ENCODE measurements around the gene CFAP73. TPM values are rescaled to one million over a fixed set of nuclear protein-coding genes. Genes with fewer than 3 reads are reported as not detected.

The CFAP73 gene
- total and polyA plus RNA-seq, 7 donors: 0.42 to 0.60 (median 0.46) TPM; not detected in 4

GRCh38 chr12:113165521-113166450 is 16.3 kb downstream of the CFAP73 start:
- Histone ChIP-seq H3K4me1 (peaks cover 0 to 5% (median 0%) of the 10 kb centered on the region in 4 donors), H3K27ac (no peak overlapping the region), H3K36me3 (peaks cover 68 to 100% (median 79%) of the 10 kb centered on the region in 4 donors), H3K27me3 (peaks cover 0 to 6% (median 0%) of the 10 kb centered on the region in 3 donors), H3K9me3 (no peaks in the 10 kb centered on the region), H3K4me3 (no peak overlapping the region)
- TF ChIP-seq POLR2A (IDR thresholded peaks at IDR 0.05) (no peak), CTCF (IDR thresholded peaks at IDR 0.05) (no peak), EP300 (IDR thresholded peaks at IDR 0.05) (no peak), POLR2AphosphoS5 (IDR thresholded peaks at IDR 0.05) (no peak)
- intact Hi-C loops (cut with DNase I): no loop called here
- WGBS, 2 donors: 93 to 94% methylated on average over 32 of the region's 32 CpGs
- DNase-seq: no peak

GRCh38 chr12:113167868-113168267 is 18.3 kb downstream of the CFAP73 start:
- 95 to 97% methylated on average over 10 of the region's 10 CpGs for WGBS, 2 donors
- TF ChIP-seq POLR2A (IDR thresholded peaks at IDR 0.05): no peak
- TF ChIP-seq CTCF (IDR thresholded peaks at IDR 0.05): no peak
- TF ChIP-seq EP300 (IDR thresholded peaks at IDR 0.05): no peak
- no peak for TF ChIP-seq POLR2AphosphoS5 (IDR thresholded peaks at IDR 0.05)
- H3K4me3 ChIP-seq: no peak overlapping the region
- peaks cover 0 to 6% (median 0%) of the 10 kb centered on the region in 3 donors for H3K27me3 ChIP-seq
- H3K9me3 ChIP-seq: no peaks in the 10 kb centered on the region
- H3K36me3 ChIP-seq: peaks cover 79 to 100% (median 83%) of the 10 kb centered on the region in 4 donors
- no peak for DNase-seq
- H3K27ac ChIP-seq: no peak overlapping the region
- no peaks in the 10 kb centered on the region for H3K4me1 ChIP-seq
- intact Hi-C loops (cut with DNase I): no loop called here

GRCh38 chr12:113169697-113170096 is 20.2 kb downstream of the CFAP73 start:
- Histone ChIP-seq H3K27ac (no peak overlapping the region), H3K4me1 (no peaks in the 10 kb centered on the region), H3K4me3 (no peak overlapping the region), H3K9me3 (no peaks in the 10 kb centered on the region), H3K27me3 (no peaks in the 10 kb centered on the region), H3K36me3 (peaks cover 75 to 100% (median 80%) of the 10 kb centered on the region in 4 donors)
- no peak for TF ChIP-seq EP300 (IDR thresholded peaks at IDR 0.05)
- no peak for TF ChIP-seq POLR2A (IDR thresholded peaks at IDR 0.05)
- no peak for TF ChIP-seq POLR2AphosphoS5 (IDR thresholded peaks at IDR 0.05)
- TF ChIP-seq CTCF (IDR thresholded peaks at IDR 0.05): no peak
- DNase-seq: no peak
- 94 to 97% methylated on average over 13 of the region's 13 CpGs for WGBS, 2 donors
- intact Hi-C loops (cut with DNase I): no loop called here

- Histone ChIP-seq H3K27me3 (no peaks in the 10 kb centered on the region), H3K27ac (no peak overlapping the region), H3K4me3 (no peak overlapping the region), H3K4me1 (no peaks in the 10 kb centered on the region), H3K9me3 (no peaks in the 10 kb centered on the region), H3K36me3 (peaks cover 72 to 99% (median 77%) of the 10 kb centered on the region in 4 donors)
- DNase-seq: no peak
- WGBS, 2 donors: 87 to 89% methylated on average over 5 of the region's 5 CpGs
- intact Hi-C loops (cut with DNase I): no loop called here
- TF ChIP-seq CTCF (IDR thresholded peaks at IDR 0.05): no peak
- TF ChIP-seq POLR2AphosphoS5 (IDR thresholded peaks at IDR 0.05): no peak
- no peak for TF ChIP-seq EP300 (IDR thresholded peaks at IDR 0.05)
- no peak for TF ChIP-seq POLR2A (IDR thresholded peaks at IDR 0.05)
Observed at GRCh38 chr12:113170457-113170856, 20.9 kb downstream of the CFAP73 start.

All from sigmoid colon (tissue), 7 donors.